Vagina (tissue), 2 donors: ENCODE results near the gene NEB.

ENCODE experiments used
- POLR2A ChIP-seq, 2 donors: fragments of 450-650 bp; IDR thresholded peaks; one replicate each; pipeline ENCODE4 v1.6.1; 2017; ENCODE audit warnings: antibody characterized with exemption in 2 of 2, mild to moderate bottlenecking in 2 of 2, moderate library complexity in 2 of 2
- TF ChIP-seq, protein P1 (sequence below), 3 experiments: fragments of 450-650 bp in 2 of 3; fragments of 200-600 bp in 1 of 3; sonication (generic) in 1 of 3; IDR thresholded peaks; one replicate each; pipeline ENCODE4 v1.5.1; 2017 to 2019; ENCODE audit warnings: antibody characterized with exemption in 3 of 3, mild to moderate bottlenecking in 2 of 3, moderate library complexity in 2 of 3

DNA sequence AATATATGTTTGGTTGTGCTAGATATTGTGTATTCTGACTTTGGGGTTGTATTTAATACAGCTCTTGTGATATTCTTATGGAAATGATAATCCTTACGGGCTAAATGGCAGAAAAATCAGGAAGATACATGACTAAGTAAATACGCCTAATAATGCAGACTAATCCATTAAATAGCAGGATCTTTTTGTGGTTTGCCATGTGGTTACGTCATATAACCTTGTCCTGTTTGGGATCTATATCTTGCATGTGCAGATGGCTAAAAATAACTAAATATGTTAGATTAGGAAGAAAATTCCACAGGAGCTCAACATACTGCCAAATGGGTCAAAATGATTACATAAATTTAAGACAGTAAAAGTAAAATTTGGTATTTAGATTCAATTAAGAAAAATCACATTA lies 83.0 kb downstream of the NEB start:
- TF ChIP-seq POLR2A (IDR thresholded peaks at IDR 0.05), result no peak
- TF ChIP-seq, protein P1, sequence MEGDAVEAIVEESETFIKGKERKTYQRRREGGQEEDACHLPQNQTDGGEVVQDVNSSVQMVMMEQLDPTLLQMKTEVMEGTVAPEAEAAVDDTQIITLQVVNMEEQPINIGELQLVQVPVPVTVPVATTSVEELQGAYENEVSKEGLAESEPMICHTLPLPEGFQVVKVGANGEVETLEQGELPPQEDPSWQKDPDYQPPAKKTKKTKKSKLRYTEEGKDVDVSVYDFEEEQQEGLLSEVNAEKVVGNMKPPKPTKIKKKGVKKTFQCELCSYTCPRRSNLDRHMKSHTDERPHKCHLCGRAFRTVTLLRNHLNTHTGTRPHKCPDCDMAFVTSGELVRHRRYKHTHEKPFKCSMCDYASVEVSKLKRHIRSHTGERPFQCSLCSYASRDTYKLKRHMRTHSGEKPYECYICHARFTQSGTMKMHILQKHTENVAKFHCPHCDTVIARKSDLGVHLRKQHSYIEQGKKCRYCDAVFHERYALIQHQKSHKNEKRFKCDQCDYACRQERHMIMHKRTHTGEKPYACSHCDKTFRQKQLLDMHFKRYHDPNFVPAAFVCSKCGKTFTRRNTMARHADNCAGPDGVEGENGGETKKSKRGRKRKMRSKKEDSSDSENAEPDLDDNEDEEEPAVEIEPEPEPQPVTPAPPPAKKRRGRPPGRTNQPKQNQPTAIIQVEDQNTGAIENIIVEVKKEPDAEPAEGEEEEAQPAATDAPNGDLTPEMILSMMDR (IDR thresholded peaks at IDR 0.05), result no peak
